ENCODE data around the gene MLXIPL.

MLXIPL gene, protein sequence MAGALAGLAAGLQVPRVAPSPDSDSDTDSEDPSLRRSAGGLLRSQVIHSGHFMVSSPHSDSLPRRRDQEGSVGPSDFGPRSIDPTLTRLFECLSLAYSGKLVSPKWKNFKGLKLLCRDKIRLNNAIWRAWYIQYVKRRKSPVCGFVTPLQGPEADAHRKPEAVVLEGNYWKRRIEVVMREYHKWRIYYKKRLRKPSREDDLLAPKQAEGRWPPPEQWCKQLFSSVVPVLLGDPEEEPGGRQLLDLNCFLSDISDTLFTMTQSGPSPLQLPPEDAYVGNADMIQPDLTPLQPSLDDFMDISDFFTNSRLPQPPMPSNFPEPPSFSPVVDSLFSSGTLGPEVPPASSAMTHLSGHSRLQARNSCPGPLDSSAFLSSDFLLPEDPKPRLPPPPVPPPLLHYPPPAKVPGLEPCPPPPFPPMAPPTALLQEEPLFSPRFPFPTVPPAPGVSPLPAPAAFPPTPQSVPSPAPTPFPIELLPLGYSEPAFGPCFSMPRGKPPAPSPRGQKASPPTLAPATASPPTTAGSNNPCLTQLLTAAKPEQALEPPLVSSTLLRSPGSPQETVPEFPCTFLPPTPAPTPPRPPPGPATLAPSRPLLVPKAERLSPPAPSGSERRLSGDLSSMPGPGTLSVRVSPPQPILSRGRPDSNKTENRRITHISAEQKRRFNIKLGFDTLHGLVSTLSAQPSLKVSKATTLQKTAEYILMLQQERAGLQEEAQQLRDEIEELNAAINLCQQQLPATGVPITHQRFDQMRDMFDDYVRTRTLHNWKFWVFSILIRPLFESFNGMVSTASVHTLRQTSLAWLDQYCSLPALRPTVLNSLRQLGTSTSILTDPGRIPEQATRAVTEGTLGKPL

GRCh38 chr7:73623798-73624668 lies at the start of gene MLXIPL:
MLXIPL (minus strand) TSS chr7:73624522; CDS start chr7:73624492, 30 bp downstream.
- peak within 1 kb of the TSS in 4 of 5 donors; percentile 73 to 94 (median 84) for H3K9ac ChIP-seq (ENCODE audit: low read length in 5 of 5)

GRCh38 chr7:73671857-73672445 lies 47.6 kb upstream of the MLXIPL start:
- peaks cover 0 to 22% (median 16%) of the 10 kb centered on the region in 5 donors for H3K4me1 ChIP-seq (ENCODE audit: control insufficient read depth in 5 of 5, insufficient read depth in 5 of 5, low read length in 5 of 5)
- H3K27me3 ChIP-seq (ENCODE audit: control insufficient read depth in 5 of 5, insufficient read depth in 4 of 5, low read length in 5 of 5), result no peaks in the 10 kb centered on the region
- H3K4me3 ChIP-seq (ENCODE audit: low read depth in 1 of 5, low read length in 5 of 5), result no peak overlapping the region
- no peaks in the 10 kb centered on the region for H3K9me3 ChIP-seq (ENCODE audit: control insufficient read depth in 5 of 5, low read length in 5 of 5)
- H3K9ac ChIP-seq (ENCODE audit: low read length in 5 of 5), result no peak overlapping the region
- no peak overlapping the region for H3K27ac ChIP-seq (ENCODE audit: low read depth, low read length)
- H3K36me3 ChIP-seq (ENCODE audit: control insufficient read depth in 5 of 5, insufficient read depth in 5 of 5, low read length in 5 of 5), result no peaks in the 10 kb centered on the region

More at GRCh38 chr7:73623798-73624668, at the start of gene MLXIPL:
- H3K36me3 ChIP-seq (ENCODE audit: control insufficient read depth in 5 of 5, insufficient read depth in 5 of 5, low read length in 5 of 5), result no peaks in the 10 kb centered on the region
- peak within 1 kb of the TSS; percentile 91 for H3K27ac ChIP-seq (ENCODE audit: low read depth, low read length)
- H3K9me3 ChIP-seq (ENCODE audit: control insufficient read depth in 5 of 5, low read length in 5 of 5), result no peaks in the 10 kb centered on the region
- peaks cover 0 to 32% (median 10%) of the 10 kb centered on the region in 5 donors for H3K27me3 ChIP-seq (ENCODE audit: control insufficient read depth in 5 of 5, insufficient read depth in 4 of 5, low read length in 5 of 5)
- H3K4me3 ChIP-seq (ENCODE audit: low read depth in 1 of 5, low read length in 5 of 5), result peak within 1 kb of the TSS; percentile 63 to 90 (median 73)
- peaks cover 5 to 44% (median 31%) of the 10 kb centered on the region in 5 donors for H3K4me1 ChIP-seq (ENCODE audit: control insufficient read depth in 5 of 5, insufficient read depth in 5 of 5, low read length in 5 of 5)

DNA sequence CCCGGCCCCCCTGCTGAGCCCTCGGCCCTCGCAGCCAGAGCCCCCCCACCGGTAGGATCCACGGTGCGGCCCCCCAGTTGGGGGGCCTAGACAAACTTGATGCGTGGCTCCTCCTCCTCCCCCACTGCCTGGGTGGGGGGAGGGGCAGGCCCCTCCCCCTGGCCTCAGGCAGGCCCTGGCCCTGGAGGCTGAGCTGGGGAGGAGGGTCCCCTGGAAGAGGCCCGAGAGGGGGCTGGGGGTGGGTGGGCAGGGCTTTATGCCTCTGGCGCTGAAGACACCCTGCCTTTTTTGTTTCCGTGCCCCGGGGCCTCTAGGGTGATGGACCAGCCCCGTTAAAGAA lies 47.0 kb upstream of the MLXIPL start:
- Histone ChIP-seq H3K36me3 (ENCODE audit: control insufficient read depth in 5 of 5, insufficient read depth in 5 of 5, low read length in 5 of 5) (no peaks in the 10 kb centered on the region), H3K27ac (ENCODE audit: low read depth, low read length) (no peak overlapping the region), H3K27me3 (ENCODE audit: control insufficient read depth in 5 of 5, insufficient read depth in 4 of 5, low read length in 5 of 5) (no peaks in the 10 kb centered on the region), H3K9me3 (ENCODE audit: control insufficient read depth in 5 of 5, low read length in 5 of 5) (no peaks in the 10 kb centered on the region), H3K4me1 (ENCODE audit: control insufficient read depth in 5 of 5, insufficient read depth in 5 of 5, low read length in 5 of 5) (peaks cover 0 to 22% (median 16%) of the 10 kb centered on the region in 5 donors), H3K4me3 (ENCODE audit: low read depth in 1 of 5, low read length in 5 of 5) (no peak overlapping the region), H3K9ac (ENCODE audit: low read length in 5 of 5) (no peak overlapping the region)

DNA sequence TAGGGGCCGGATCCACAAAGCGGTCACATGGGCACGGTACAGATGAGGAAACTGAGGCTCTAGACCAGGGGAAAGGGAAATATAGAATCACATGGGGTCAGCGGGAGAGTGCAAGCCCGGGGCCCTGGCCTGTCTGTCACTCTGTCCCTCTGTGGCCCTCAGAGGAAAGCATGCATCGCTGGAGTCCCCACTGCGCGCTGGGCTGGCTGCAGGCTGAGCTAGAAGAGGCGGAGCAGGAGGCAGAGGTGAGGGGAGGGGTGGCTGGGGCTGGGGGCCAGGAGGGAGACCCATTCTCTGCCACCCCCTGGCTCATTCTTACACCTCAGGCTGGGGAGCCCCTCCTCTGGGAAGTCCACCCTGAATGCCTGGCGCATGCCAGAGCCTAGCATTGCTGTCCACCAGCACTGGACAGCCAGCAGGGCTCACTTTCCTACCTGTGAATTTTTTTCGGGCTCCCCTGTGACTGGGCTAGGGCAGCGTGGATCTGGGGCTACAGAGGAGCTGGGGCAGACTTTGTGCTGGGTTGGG lies 45.6 kb upstream of the MLXIPL start:
- H3K27me3 ChIP-seq (ENCODE audit: control insufficient read depth in 5 of 5, insufficient read depth in 4 of 5, low read length in 5 of 5), result no peaks in the 10 kb centered on the region
- H3K9me3 ChIP-seq (ENCODE audit: control insufficient read depth in 5 of 5, low read length in 5 of 5), result no peaks in the 10 kb centered on the region
- no peak overlapping the region for H3K4me3 ChIP-seq (ENCODE audit: low read depth in 1 of 5, low read length in 5 of 5)
- H3K27ac ChIP-seq (ENCODE audit: low read depth, low read length), result no peak overlapping the region
- peak overlapping the region in 2 of 5 donors; percentile 39 to 41 for H3K9ac ChIP-seq (ENCODE audit: low read length in 5 of 5)
- peaks cover 0 to 28% (median 16%) of the 10 kb centered on the region in 5 donors for H3K4me1 ChIP-seq (ENCODE audit: control insufficient read depth in 5 of 5, insufficient read depth in 5 of 5, low read length in 5 of 5)
- H3K36me3 ChIP-seq (ENCODE audit: control insufficient read depth in 5 of 5, insufficient read depth in 5 of 5, low read length in 5 of 5), result no peaks in the 10 kb centered on the region

DNA sequence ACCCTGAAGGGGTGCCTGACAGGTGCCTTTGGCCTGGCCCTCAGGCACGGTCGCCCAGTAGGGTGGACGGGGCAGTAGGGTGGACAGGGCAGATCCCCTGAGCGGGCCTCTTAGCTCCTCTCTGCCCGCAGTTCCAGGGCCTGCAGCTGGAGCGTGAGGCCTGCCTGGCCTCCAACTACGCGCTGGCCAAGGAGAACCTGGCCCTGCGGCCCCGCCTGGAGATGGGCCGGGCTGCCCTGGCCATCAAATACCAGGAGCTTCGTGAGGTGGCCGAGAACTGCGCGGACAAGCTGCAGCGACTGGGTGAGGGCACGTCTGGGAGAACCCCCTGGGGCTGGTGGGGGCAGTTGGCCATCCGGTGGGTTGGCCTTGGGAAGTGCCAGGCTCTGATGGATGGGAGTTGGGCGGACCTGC lies 45.0 kb upstream of the MLXIPL start:
- Histone ChIP-seq H3K27ac (ENCODE audit: low read depth, low read length) (no peak overlapping the region), H3K4me1 (ENCODE audit: control insufficient read depth in 5 of 5, insufficient read depth in 5 of 5, low read length in 5 of 5) (peaks cover 0 to 28% (median 16%) of the 10 kb centered on the region in 5 donors), H3K27me3 (ENCODE audit: control insufficient read depth in 5 of 5, insufficient read depth in 4 of 5, low read length in 5 of 5) (no peaks in the 10 kb centered on the region), H3K9me3 (ENCODE audit: control insufficient read depth in 5 of 5, low read length in 5 of 5) (no peaks in the 10 kb centered on the region), H3K4me3 (ENCODE audit: low read depth in 1 of 5, low read length in 5 of 5) (no peak overlapping the region), H3K36me3 (ENCODE audit: control insufficient read depth in 5 of 5, insufficient read depth in 5 of 5, low read length in 5 of 5) (no peaks in the 10 kb centered on the region), H3K9ac (ENCODE audit: low read length in 5 of 5) (peak overlapping the region in 1 of 5 donors; percentile 41)

- Histone ChIP-seq H3K36me3 (ENCODE audit: control insufficient read depth in 5 of 5, insufficient read depth in 5 of 5, low read length in 5 of 5) (no peaks in the 10 kb centered on the region), H3K9ac (ENCODE audit: low read length in 5 of 5) (peak overlapping the region in 2 of 5 donors; percentile 77), H3K27me3 (ENCODE audit: control insufficient read depth in 5 of 5, insufficient read depth in 4 of 5, low read length in 5 of 5) (no peaks in the 10 kb centered on the region), H3K27ac (ENCODE audit: low read depth, low read length) (no peak overlapping the region), H3K4me3 (ENCODE audit: low read depth in 1 of 5, low read length in 5 of 5) (peak overlapping the region; percentile 60 to 75 (median 66)), H3K9me3 (ENCODE audit: control insufficient read depth in 5 of 5, low read length in 5 of 5) (no peaks in the 10 kb centered on the region), H3K4me1 (ENCODE audit: control insufficient read depth in 5 of 5, insufficient read depth in 5 of 5, low read length in 5 of 5) (peaks cover 0 to 28% (median 16%) of the 10 kb centered on the region in 5 donors)
Measured at GRCh38 chr7:73668886-73669230, 44.5 kb upstream of the MLXIPL start.

DNA sequence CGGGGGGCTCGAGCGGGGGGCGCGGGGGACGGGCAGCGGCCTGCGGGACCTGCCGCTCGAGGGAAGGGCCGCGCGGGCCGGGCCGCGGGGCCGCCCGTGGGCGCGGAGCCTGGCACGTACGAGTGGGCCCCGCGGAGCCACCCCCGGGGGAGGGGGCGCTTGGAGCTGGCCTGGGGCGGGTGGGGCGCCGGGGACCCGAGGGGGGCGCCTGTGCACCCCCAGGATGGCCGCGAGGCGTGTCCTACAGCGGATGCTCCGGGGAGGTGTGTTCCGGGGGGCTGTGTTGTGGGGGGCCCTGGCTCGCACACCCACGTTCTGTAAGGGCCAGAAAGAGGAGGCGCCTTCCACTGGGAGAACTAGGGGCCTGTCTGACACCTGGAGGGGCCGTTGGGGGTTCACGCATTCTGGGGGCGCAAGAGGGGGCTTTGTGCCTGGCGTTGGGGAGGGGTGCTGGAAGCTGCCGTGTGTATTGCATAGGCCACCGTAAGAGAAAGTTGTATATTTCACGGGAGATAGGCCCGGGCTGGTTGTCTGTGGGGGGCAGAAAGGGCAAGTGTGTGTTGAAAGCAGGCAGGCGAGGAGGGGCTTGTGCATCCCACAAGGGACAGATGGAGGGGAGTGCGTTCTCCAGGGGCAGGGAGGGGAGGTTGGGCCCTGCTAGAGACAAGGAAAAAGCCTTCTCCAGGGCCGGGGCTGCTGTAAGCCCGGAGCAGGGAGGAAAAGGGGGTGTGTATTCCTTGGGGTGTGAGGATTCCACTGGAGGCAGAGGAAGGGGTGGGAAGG lies 44.0 kb upstream of the MLXIPL start:
- H3K9me3 ChIP-seq (ENCODE audit: control insufficient read depth in 5 of 5, low read length in 5 of 5), result peaks cover 0 to 2% (median 1%) of the 10 kb centered on the region in 5 donors
- peak overlapping the region in 4 of 5 donors; percentile 16 to 77 (median 72) for H3K9ac ChIP-seq (ENCODE audit: low read length in 5 of 5)
- peak overlapping the region; percentile 60 to 75 (median 66) for H3K4me3 ChIP-seq (ENCODE audit: low read depth in 1 of 5, low read length in 5 of 5)
- peaks cover 0 to 24% (median 16%) of the 10 kb centered on the region in 5 donors for H3K4me1 ChIP-seq (ENCODE audit: control insufficient read depth in 5 of 5, insufficient read depth in 5 of 5, low read length in 5 of 5)
- H3K27me3 ChIP-seq (ENCODE audit: control insufficient read depth in 5 of 5, insufficient read depth in 4 of 5, low read length in 5 of 5), result no peaks in the 10 kb centered on the region
- no peak overlapping the region for H3K27ac ChIP-seq (ENCODE audit: low read depth, low read length)
- no peaks in the 10 kb centered on the region for H3K36me3 ChIP-seq (ENCODE audit: control insufficient read depth in 5 of 5, insufficient read depth in 5 of 5, low read length in 5 of 5)

- H3K27me3 ChIP-seq (ENCODE audit: control insufficient read depth in 5 of 5, insufficient read depth in 4 of 5, low read length in 5 of 5), result peaks cover 0 to 2% (median 0%) of the 10 kb centered on the region in 5 donors
- no peaks in the 10 kb centered on the region for H3K36me3 ChIP-seq (ENCODE audit: control insufficient read depth in 5 of 5, insufficient read depth in 5 of 5, low read length in 5 of 5)
Measured at GRCh38 chr7:73667344-73668102, 43.2 kb upstream of the MLXIPL start, which contains the start of gene VPS37D. VPS37D (plus strand) TSS chr7:73667831; CDS start chr7:73667959, 128 bp downstream.

More at GRCh38 chr7:73667344-73668102, 43.2 kb upstream of the MLXIPL start, which contains the start of gene VPS37D:
- peaks cover 0 to 22% (median 16%) of the 10 kb centered on the region in 5 donors for H3K4me1 ChIP-seq (ENCODE audit: control insufficient read depth in 5 of 5, insufficient read depth in 5 of 5, low read length in 5 of 5)
- H3K27ac ChIP-seq (ENCODE audit: low read depth, low read length), result no peak within 1 kb of the TSS
- peak within 1 kb of the TSS in 4 of 5 donors; percentile 16 to 77 (median 72) for H3K9ac ChIP-seq (ENCODE audit: low read length in 5 of 5)
- peak within 1 kb of the TSS; percentile 60 to 75 (median 66) for H3K4me3 ChIP-seq (ENCODE audit: low read depth in 1 of 5, low read length in 5 of 5)
- H3K9me3 ChIP-seq (ENCODE audit: control insufficient read depth in 5 of 5, low read length in 5 of 5), result peaks cover 0 to 7% (median 6%) of the 10 kb centered on the region in 5 donors
